Activated CD8-positive, alpha-beta memory T cell treated with anti-CD3 and anti-CD28 coated beads for 48 hours (primary cell): Measurements from ENCODE around the gene IL17A.
A peak's percentile ranks its signal among the peaks of the same experiment; 100 is the strongest.

Experiments used
- DNase-seq, 3 experiments: peaks; one replicate each; pipeline ENCODE4 v3.0.0-alpha.2; 2020; ENCODE audit warnings: low read depth in 2 of 3, low spot score in 2 of 3

IL17A gene

DNA sequence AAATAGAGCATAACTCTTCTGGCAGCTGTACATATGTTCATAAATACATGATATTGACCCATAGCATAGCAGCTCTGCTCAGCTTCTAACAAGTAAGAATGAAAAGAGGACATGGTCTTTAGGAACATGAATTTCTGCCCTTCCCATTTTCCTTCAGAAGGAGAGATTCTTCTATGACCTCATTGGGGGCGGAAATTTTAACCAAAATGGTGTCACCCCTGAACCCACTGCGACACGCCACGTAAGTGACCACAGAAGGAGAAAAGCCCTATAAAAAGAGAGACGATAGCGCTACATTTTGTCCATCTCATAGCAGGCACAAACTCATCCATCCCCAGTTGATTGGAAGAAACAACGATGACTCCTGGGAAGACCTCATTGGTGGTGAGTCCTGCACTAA, at the start of gene IL17A:
TSS of gene IL17A (plus strand) at position 301 of the 400 bp plus-strand sequence. CDS start at position 358, 57 bp downstream.
- DNase-seq, result no peak

DNA sequence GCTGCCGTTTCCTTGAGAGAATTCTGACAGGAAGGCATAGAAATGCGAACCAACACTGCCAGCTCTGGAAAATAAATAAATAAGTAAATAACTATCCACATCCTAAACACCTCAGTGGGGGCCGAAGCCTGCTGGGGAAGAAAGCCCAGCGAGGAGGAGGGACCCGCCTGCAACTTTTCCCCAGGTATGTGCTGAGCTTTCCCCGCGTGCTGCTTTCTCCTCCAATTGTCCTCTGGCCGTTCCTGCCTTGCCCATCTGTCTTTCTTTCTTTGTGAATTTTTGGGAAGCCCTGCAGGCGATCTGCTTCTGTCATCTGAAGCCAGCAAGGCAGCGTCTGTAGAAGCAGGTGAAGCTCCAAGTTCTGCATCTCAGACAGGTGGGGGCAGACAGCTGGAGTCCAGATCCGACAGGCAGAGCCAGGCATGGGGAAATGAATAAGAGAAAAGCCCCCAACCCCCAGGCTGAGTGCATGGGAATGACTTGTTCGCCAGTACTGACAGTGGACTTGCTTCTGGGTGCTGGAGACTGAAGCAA, 49.2 kb upstream of the IL17A start:
- DNase-seq, result no peak

DNA sequence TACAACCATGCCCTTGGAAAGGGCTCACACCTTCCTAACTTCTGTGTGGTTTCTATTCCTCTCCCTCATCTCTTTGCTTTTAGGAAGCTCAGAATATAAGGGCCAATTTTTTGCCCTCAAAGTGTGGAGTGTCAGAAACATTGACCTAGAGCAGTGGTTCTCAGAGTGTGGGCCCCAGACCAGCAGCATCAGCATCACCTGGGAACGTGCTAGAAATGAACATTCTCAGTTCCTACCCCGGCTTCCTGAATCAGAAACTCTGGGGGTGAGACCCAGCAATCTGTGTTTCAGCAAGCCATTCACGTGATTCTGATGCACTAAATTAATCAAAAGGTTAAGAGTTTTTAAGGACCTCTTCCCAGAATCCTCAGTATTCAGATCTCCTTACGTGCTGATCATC, 47.9 kb upstream of the IL17A start:
- DNase-seq, result no peak

DNA sequence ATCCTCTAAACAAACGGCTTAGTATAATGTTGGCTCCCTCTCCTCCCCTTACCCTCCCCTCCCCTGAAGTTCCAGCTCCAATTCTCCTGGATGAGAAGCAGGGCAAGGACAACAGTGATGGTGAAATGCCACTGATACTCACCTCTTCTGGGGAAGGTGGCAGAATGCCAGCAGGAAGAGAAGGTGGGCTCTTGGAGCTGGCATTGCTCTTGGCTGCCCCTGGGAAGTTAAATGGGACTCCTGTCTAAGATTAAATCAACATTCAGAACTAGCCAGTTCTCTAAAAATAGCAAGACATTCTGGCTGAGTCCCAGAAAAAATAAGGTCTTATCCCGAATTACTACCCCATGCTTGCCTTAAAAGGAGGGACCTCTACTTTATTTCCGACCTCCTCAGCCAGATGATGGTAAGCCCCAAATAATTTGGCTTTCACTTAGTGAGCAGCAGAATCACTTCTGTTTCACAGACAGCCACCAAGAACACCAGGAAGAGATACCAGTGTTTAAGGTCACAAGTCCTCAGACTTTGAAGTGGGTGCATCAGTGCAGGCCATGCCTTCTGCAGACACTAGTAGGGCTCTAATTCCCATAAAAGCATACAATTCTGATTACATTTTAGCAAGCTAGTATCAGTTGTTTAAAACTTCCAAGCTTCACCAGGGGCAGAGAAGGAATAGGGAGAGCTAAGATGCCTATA, 46.0 kb upstream of the IL17A start:
- no peak for DNase-seq

DNA sequence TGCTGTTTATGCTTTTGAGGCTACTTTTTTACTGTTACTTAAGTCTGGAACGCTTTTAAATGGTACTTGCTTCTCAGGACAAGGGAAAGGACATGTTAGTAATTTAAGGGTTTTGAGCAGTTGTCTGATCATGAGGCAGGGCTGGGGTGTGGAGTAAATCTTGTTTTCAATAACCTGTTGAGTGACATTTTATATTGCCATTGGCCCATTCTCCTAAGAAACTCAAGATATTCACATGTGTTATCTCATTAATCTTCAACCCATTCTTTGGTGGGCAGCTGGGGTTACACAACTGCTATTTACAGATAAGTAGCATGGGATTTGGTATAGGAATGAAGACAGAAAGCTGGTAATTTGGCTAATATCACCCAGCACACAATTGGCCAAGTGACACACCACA, 44.6 kb upstream of the IL17A start:
- DNase-seq, result no peak

DNA sequence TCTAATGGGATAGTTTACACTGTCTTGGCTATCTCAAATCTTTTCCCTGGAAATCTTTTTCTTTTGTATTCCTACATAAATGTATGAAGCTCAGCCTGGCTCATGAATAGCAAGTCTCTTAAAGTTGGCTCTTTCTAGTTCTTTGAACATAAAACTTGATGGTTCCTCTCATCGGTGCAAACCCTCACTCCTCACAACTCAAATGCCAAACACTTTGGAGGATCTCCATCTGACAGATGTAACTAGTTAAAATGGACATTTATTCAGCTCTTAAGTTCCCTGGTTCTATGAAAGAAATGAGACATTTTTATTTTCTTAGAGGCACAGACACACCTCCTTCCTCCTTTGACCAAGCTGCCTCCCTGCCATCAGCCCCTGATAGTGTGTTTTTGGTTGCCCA, 43.6 kb upstream of the IL17A start:
- DNase-seq, result no peak

DNA sequence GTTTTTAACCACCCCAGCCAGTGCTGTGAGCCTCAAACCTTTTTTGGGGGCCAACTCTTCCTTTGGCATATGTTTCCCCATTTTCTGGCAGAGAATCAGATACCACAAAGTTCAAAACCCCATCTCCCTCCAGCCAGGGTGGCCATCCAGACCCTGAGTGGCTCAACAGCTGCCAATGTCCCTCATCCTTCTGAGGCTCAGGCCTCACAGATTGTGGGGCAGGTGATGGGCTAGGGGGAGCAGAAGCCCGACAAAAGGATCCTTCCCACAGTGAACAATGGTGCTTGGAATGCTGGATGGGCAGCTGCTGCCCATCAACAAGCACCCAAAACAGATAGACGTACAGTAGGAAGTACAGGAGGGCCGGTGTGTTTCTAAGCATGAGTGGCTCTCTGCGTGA, 42.6 kb upstream of the IL17A start:
- no peak for DNase-seq

DNA sequence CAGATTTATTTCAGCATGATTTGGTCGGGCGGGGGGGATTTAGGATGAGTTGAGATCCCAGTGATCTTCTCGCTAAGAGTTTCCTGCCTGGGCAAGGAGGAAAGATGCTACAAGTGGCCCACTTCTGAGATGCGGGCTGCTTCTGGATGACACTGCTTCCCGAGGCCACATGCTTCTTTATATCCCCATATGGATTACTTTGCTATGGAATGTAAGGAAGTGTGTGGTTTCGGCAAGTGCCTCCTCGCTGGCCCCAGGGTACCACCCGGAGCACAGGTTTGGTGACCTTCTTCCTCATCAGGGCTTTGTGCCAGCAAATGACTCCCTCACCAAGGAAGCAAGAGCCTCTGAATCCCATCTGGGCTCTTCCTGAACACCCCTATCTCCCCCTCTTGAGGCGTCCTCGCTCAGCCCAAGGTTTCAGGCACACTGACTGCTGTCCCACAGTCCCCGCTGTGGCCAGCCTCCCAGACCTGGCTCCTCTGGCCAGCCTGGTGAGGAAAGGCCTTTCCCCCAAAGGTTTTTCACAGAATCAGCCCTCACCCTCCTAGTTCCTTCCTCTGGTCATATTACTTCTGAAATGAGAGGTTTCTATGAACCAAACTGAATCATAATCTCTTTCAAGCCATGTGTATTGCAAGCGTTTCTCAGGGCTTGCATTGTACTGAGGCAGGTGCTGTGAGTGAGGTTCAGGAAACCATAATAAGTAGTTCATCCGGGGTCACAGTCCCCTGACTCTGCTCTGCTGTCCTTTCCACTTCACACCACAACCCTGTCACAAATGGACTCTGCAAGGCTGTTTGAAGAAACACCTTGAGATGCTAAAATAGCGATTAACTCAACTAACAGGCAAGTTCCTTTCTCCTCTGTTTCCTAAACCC, 41.7 kb upstream of the IL17A start:
- DNase-seq, result no peak

DNA sequence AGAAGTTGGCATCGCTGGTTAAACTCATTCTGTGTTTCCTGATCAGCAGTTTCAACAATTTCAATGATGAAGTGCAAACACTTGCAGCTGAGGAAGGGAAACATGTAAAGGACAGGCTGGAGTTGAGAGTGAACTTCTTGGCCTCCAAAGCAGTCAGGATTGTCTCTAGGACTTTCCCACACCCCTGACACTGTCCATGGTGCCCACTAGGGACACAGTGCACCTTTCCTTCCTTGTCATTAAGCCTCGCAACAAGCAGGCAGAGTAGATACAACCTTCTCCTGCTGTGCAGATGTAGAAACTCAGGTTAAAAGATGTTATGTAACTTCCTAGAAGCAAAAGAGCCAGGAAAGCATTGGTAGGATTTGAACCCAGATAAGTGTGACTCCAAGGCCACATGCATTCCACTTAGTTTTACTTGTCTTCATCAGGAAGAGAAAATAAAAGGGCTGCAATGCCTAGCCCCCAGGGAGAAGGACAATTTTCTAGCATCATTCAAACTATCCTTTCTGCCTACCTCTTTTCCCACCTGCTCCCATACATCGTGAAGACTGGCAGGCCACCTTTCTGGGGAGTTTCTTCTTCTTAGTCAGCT, 39.2 kb upstream of the IL17A start:
- no peak for DNase-seq

DNA sequence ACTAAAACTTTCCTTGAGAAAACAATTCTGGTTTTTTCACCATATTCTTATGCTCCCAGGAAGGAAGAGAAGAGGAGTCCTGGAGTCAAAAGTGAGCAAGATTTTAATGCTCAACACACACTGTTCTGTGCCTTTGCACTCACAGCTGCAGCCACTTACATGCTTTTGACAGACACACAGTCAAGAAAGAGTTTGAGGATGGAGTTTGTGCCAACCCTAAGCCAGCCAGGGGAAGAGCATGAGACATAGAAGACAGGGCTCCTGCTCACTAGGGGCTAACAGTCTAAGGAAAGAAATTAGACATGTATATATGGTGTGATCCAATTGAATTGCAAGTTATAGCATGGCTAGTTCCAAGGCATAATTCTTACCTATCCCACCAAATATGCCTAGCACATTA, 37.1 kb upstream of the IL17A start:
- no peak for DNase-seq

DNA sequence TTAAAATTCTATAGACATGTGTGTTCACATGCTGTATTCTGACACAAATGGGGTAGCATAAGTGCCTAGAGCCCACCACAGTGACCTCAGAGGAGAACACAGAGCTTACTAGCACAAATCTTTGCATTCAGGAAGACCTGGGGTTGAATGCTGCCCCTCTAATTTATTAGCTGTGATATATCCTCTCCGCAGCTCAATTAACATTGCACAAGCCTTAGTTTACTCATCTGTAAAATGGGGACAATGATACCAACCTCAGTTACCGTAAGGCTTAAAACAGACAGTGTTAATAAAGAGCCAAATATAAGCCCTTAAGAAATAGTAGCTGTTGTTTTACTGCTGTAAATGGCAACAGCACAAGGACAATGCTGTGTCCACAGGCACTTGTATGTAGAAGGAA, 36.2 kb upstream of the IL17A start:
- DNase-seq, result no peak

DNA sequence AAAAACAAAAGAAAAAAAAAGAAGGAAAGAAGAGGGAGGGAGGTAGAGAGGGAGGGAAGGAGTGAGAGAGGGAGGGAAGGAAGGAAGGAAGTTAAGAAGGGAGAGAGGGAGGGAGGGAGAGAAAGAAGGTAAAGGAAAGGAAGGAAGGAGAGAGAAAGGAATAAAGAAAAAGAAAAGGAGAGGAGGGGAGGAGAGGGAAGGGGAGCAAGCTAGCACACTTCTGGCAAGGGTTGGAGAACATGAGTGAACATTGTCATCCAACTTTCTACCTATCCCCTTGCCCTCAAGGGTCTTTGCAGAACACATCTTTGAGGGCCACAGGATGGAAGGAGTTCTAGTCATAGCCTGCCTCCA, 34.1 kb upstream of the IL17A start:
- no peak for DNase-seq

DNA sequence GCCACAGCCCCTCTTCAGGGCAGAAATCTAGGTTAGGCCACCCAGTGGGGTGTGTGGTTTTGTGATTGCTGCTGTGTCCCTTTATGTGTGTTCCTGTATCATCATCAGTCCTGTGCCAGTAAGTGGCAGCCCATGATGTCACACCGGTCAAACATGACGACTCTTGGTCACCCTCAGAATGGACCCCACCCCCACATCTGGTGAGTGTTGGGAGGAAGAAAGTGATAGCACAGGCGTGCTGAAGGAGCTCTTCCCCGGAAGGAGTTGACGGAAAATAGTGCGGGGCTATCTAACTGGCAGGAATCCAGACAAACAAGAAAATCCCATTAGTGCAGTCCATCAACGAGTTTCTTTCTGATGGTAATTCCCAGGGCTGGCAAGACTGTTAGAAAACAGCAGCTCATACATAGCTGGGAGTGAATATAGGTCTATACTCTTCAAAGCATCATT, 33.4 kb upstream of the IL17A start:
- DNase-seq, result no peak

DNA sequence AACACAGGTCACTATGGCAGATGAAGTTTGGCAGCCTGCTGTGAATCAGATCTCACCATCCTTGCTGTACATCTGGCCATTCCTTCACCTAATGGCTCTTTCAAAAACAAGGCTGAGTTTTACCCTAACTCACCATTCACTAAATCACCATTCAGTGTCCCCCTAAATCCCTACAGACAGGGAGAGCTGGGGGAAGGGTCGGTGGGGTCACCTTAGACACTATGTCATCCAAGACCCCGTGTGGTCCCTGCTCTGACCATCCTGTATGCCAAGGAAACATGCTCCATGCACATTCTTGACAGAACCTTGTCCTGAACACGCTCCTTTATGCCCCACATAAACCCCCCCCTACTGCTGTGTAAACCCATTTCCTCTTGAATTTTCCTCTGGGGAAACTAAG, 31.8 kb upstream of the IL17A start:
- no peak for DNase-seq

DNA sequence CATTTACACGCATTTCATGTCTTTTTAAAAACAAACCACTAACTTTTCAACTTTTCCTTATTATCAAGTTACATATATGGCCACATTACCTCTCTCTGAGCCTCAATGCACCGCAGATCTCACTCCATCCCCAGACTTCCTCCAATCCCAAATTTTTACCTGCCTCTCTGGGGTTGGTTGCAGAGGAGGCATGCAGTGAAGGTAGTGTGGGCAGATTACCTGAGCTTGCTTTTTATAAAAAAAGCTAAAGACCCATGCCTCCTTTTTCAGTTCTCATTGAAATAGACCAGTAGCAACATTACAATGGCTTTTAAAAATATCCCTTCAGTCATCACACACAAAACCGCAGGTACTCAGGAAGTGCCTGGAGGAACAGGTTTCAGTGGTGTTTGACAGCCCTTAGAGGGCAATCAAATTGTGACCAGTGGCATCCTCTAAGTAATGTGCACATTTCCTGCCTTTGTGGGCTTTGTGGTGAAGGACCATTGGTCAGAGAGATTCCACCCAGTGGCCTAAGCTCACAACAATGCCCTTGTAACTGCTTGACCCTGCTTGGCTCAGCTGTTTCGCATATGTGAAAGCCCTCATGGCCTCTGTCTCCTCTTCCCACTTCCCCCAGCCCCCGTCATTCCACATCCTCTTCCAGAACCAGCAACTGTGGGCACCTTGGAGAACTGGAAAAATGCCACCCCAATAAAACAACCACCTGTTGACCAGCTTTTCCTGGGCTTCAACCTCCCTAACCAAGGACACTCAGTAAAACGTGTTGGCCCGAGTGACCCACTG, 30.2 kb upstream of the IL17A start:
- no peak for DNase-seq

DNA sequence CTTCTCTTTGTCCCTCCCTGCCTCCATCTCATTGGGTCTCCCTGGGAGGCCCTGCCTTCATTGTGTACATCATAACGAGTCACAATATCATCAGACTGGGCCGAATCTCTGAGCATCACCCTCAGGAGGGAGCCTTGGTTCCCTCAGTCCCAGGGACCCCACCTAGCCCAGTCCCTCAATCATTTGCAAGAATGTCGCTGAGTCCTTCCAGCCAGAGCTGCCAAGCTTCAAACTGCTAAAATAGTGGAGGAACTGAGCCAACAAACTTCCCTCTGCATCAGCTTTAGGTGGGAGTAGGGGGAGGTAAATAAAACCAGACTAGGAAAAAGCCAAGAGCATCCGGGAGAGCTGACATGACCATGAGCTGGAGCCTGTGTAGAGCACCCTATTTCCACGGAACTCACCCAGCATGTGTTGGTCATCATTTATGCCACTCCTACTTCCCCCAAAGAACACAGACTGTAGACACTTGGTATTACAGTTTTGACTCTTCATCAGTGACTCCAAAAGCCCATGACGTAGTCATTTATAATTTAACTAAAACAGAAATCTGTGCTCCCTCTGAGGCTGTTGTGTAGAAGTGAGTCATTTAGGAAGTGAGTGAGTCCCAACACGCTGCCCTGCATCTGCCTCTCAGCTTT, 28.8 kb upstream of the IL17A start:
- peak in 1 of 3 experiments; percentile 30 for DNase-seq

DNA sequence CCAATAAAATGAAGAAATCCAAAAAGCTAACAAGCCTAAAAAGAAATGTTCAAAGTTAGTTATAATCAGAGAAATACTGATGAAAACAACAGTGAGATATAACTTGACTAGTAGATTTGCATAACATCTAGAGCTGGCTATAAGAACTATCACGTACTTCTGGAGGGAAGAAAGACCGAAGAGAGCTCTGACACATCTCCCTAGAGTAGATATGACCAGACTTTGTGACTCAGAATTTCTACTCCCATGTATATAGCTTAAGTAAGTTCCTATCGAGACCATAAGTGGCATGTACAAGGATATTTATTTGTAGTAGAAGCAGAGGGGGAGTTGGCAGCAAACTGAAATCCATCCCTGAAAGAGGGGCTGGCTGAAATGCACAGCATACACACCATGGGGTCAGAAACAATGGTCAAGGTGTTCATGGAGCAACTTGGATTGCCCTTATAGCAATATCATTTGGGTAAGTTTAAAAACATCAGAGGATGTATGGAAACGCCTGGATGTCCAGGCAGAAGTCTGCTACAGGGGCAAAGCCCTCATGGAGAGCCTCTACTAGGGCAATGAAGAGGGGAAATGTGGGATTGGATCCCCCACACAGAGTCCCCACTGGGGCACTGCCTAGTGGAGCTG, 25.6 kb upstream of the IL17A start:
- DNase-seq, result no peak

DNA sequence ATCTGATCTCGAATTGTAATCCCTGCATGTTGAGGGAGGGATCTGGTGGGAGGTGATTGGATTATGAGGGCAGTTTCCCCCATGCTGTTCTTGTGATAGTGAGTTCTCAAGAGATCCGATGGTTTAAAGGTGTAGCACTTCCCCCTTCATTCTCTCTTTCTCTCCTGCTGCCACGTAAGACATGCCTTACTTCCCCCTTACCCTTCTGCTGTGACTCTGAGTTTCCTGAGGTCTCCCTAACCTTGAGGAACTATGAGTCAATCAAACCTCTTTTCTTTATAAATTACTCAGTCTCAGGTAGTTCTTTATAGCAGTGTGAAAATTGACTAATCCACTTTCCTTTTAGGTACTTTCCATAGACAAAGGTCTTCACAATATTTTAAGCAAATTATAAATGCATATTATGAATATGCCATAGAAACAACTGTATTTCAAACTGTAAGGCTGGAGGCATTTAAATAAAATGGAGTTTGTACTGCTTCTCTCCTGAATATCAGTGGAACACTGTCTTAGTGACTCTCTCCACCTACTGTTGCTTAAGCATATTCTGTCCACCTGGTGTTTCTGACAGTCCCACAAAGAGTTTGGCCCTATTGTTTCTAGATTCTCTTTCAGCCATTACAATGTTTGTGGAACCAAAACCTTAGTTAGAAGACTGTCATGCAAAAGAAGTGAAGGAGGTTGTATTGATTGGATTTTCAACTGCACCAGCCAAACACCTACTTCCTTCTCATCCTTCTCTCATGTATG, 24.3 kb upstream of the IL17A start:
- DNase-seq, result no peak
